ENCODE measurements around the gene TOMM7. TPM values are rescaled to one million over a fixed set of nuclear protein-coding genes. Genes with fewer than 3 reads are reported as not detected.

TOMM7 gene
- total RNA-seq, 1 experiment from 2014 or later, result 588 TPM

DNA sequence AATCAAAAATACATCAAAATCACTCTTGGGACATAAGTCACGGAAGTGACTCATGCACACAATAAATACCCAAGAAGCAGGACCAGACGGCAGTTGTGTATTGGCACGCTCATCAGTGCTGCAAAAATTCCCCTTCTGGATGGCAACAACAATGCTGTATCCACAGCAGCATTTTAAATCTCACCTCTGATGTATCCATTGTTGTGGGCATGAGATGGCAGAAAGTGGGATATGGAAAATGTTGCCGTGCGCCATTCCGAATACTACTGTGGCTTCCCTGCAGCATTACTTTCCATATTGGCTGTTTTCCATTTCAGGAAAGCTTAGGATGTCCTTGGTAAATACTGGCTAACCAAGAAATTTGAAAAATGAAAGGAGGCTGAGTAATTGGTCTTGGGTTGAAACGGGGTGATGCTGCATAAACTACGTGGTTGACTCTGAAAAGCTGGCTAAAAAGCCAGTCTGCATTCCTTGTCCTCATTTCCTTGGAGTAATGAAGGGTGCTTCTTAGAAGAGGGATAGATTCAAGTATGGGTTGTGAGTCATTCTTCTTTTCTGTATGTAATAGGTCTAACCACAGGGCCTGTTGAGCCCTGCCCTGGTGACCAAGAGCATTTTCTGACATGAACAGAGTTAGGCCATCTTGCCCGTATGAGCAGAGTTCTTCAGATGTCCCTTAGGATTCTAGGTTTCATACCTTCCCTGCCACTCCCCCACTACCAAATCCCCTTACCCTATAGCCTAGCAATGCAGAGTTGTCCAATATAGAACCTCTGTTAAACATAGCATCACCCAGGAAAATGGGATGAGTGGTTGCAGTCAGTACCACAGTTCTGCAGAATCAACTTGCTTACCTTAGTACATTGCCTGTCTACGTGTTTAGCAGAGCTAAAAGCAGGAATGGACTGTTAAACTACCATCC is 36.3 kb upstream of the TOMM7 start:
- peaks cover 29% of the 10 kb centered on the region for H3K36me3 ChIP-seq (ENCODE audit: low read depth)
- intact Hi-C loops (cut with micrococcal nuclease; ENCODE audit: unreplicated experiment), result loop anchor here (2.0 to 10.0 kb wide), 6 partner anchors 48 to 676 kb away; partner anchors contain the start of genes IL6, NUP42 and TRA2A
- H3K27ac ChIP-seq, result peak overlapping the region; percentile 25; the same call in 1 of the 2 replicates
- ChIA-PET CTCF (no interaction called here), POLR2A (ENCODE audit: unreplicated experiment) (interaction anchor here (0.5 to 0.7 kb wide), 3 partner anchors 161 to 246 kb away, joined by 3 to 15 read pairs (median 6); no protein-coding TSS in a partner anchor)
- H4K20me1 ChIP-seq (ENCODE audit: insufficient read depth), result no peaks in the 10 kb centered on the region
- H3K9me3 ChIP-seq (ENCODE audit: insufficient read depth, low read depth), result no peaks in the 10 kb centered on the region
- H2AFZ ChIP-seq, result no peak overlapping the region
- H3K9me2 ChIP-seq (ENCODE audit: insufficient read depth), result no peaks in the 10 kb centered on the region
- TSS peak; percentile 46 for BruUV-seq (replicated peaks)
- DNase-seq, result peak; percentile 61 to 83
- peaks cover 41% of the 10 kb centered on the region for H3K4me1 ChIP-seq (replicated peaks; ENCODE audit: insufficient read depth)
- peaks cover 65% of the 10 kb centered on the region for H3F3A ChIP-seq (ENCODE audit: insufficient read depth, low read depth)
- H3K4me3 ChIP-seq, result no peak overlapping the region
- TF ChIP-seq CTCF (conservative IDR thresholded peaks at IDR 0.05) (no peak), EZH2 (IDR thresholded peaks at IDR 0.05; ENCODE audit: low read depth) (no peak)
- no peaks in the 10 kb centered on the region for H3K27me3 ChIP-seq (ENCODE audit: insufficient read depth, low read depth)
- H3K79me2 ChIP-seq (ENCODE audit: low read depth), result peaks cover 23% of the 10 kb centered on the region
- H3K4me2 ChIP-seq, result peak overlapping the region; percentile 19

DNA sequence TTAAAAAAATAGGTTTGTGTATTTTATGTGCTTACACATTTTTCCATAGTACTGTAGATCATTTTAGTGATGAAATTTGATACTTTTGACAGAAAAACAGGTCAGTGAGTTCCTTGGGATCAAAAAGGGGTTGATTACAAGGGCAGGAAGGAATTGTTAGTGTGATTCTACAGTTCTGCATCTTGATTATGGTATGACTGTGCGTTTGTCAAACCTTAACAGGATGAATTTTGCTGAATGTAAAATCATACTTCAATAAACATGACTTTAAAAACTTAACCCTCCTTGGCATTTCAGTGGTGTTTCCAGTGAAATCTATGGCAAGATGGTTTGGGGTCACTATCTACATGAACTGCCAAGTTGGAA is 35.6 kb upstream of the TOMM7 start:
- Histone ChIP-seq H3K4me2 (peak overlapping the region; percentile 19), H2AFZ (no peak overlapping the region), H4K20me1 (ENCODE audit: insufficient read depth) (no peaks in the 10 kb centered on the region), H3F3A (ENCODE audit: insufficient read depth, low read depth) (peaks cover 70% of the 10 kb centered on the region), H3K27me3 (ENCODE audit: insufficient read depth, low read depth) (no peaks in the 10 kb centered on the region), H3K36me3 (ENCODE audit: low read depth) (peaks cover 29% of the 10 kb centered on the region), H3K9me2 (ENCODE audit: insufficient read depth) (no peaks in the 10 kb centered on the region), H3K27ac (peak overlapping the region; percentile 25; the same call in 1 of the 2 replicates), H3K4me3 (no peak overlapping the region), H3K9me3 (ENCODE audit: insufficient read depth, low read depth) (no peaks in the 10 kb centered on the region), H3K4me1 (replicated peaks; ENCODE audit: insufficient read depth) (peaks cover 41% of the 10 kb centered on the region), H3K79me2 (ENCODE audit: low read depth) (peaks cover 23% of the 10 kb centered on the region)
- ChIA-PET POLR2A (ENCODE audit: unreplicated experiment) (interaction anchor here (0.5 to 0.6 kb wide), 2 partner anchors 160 to 247 kb away, joined by 3 to 15 read pairs; no protein-coding TSS in a partner anchor), CTCF (no interaction called here)
- DNase-seq, result peak in 1 of 2 experiments; percentile 29
- TF ChIP-seq EZH2 (IDR thresholded peaks at IDR 0.05; ENCODE audit: low read depth) (no peak), CTCF (conservative IDR thresholded peaks at IDR 0.05) (no peak)
- intact Hi-C loops (cut with micrococcal nuclease; ENCODE audit: unreplicated experiment), result loop anchor here (2.0 to 10.0 kb wide), 6 partner anchors 49 to 677 kb away; partner anchors contain the start of genes IL6, NUP42 and TRA2A
- BruUV-seq (replicated peaks), result no TSS peak

DNA sequence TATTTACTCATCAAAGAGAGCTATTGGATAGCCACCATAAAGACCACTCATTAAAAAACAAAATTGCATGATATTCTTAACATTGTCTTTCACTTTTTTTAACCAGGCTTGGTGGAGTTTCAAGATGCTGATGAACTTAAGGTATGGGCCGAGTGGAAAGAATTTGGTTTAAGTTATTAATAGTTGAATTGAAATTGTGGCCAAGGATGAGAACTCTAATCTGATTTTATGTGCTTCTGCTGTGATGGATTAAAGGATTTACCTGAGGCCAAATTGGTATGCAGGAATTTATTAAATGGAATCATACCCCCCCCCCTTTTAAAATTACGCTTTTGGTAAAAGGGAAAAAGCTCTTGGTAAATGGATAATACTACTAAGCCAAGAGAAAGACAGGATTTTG is 33.8 kb upstream of the TOMM7 start:
- peak overlapping the region; percentile 91 for H3K4me2 ChIP-seq

More for the DNA sequence above, 33.8 kb upstream of the TOMM7 start:
- Histone ChIP-seq H3K4me3 (peak overlapping the region; percentile 81; the same call in 1 of the 2 replicates), H3K79me2 (ENCODE audit: low read depth) (peaks cover 23% of the 10 kb centered on the region), H4K20me1 (ENCODE audit: insufficient read depth) (no peaks in the 10 kb centered on the region), H3K9me3 (ENCODE audit: insufficient read depth, low read depth) (no peaks in the 10 kb centered on the region), H3K27ac (peak overlapping the region; percentile 3; the same call in 1 of the 2 replicates), H3F3A (ENCODE audit: insufficient read depth, low read depth) (peaks cover 71% of the 10 kb centered on the region), H3K27me3 (ENCODE audit: insufficient read depth, low read depth) (no peaks in the 10 kb centered on the region), H2AFZ (no peak overlapping the region), H3K36me3 (ENCODE audit: low read depth) (peaks cover 29% of the 10 kb centered on the region), H3K9me2 (ENCODE audit: insufficient read depth) (no peaks in the 10 kb centered on the region), H3K4me1 (replicated peaks; ENCODE audit: insufficient read depth) (peaks cover 43% of the 10 kb centered on the region)
- DNase-seq, result no peak
- no TSS peak for BruUV-seq (replicated peaks)
- POLR2A ChIA-PET (ENCODE audit: unreplicated experiment), result interaction anchor here (0.6 kb wide), 1 partner anchor 35 kb away, joined by 8 read pairs; no protein-coding TSS in a partner anchor
- intact Hi-C loops (cut with micrococcal nuclease; ENCODE audit: unreplicated experiment), result loop anchor here (5.0 to 10.0 kb wide), 3 partner anchors 51 to 678 kb away; partner anchors contain the start of gene TRA2A
- CTCF ChIA-PET, result no interaction called here
- no peak for TF ChIP-seq CTCF (conservative IDR thresholded peaks at IDR 0.05)
- no peak for TF ChIP-seq EZH2 (IDR thresholded peaks at IDR 0.05; ENCODE audit: low read depth)

All from PC-9 (cell line).